Heart left ventricle (tissue), 13 donors: ENCODE data around the gene FOXR2.

Experiments used
- POLR2A ChIP-seq, 2 donors: fragments of 450-650 bp; IDR thresholded peaks; one replicate each; pipeline ENCODE4 v1.6.1; 2017; ENCODE audit warnings: antibody characterized with exemption in 2 of 2, mild to moderate bottlenecking in 2 of 2, moderate library complexity in 2 of 2
- TF ChIP-seq, protein P1 (sequence below), 12 donors: fragments of 200-600 bp; sonication (generic) in 4 of 12; IDR thresholded peaks; one replicate each; pipeline versions ENCODE4 v1.5.0 to v1.8.0; 2018 to 2022; ENCODE audit warnings: antibody characterized with exemption in 12 of 12, mild to moderate bottlenecking in 5 of 12
- donor health status: ischemic (EF 13 %, LVEDD 7.1; RV severe dilation, severe dysfunction).
- donor health status: DM: no; HTN: yes; CAD: no.
- donor health status: DM: no; HTN: no; CAD: no.
- donor health status: ischemic (EF 25% LVEDD 6.9; RV normal size, moderate dysfunction).
- donor health status: ischemic (EF 25% LVEDD 5.7; RV mildly dilated, moderate dysfunction).
- donor health status: ischemic (EF 35%, LVEDD 5.7; RV mildly dilated, moderate dysfunction).
- donor health status: nonischemic (EF 11% LVEDD 7.7; RV severe dilation, severe dysfunction).
- donor health status: DM: yes; HTN: yes; CAD: no.
- donor health status: PGD.
- donor health status: ischemic (EF 29% LVEDD 5.4; RV normal size, mild dysfunction).
- donor health status: nonischemic (EF 23%, LVEDD 6.1; RV moderate dilation, normal function).

- TF ChIP-seq, protein P1, sequence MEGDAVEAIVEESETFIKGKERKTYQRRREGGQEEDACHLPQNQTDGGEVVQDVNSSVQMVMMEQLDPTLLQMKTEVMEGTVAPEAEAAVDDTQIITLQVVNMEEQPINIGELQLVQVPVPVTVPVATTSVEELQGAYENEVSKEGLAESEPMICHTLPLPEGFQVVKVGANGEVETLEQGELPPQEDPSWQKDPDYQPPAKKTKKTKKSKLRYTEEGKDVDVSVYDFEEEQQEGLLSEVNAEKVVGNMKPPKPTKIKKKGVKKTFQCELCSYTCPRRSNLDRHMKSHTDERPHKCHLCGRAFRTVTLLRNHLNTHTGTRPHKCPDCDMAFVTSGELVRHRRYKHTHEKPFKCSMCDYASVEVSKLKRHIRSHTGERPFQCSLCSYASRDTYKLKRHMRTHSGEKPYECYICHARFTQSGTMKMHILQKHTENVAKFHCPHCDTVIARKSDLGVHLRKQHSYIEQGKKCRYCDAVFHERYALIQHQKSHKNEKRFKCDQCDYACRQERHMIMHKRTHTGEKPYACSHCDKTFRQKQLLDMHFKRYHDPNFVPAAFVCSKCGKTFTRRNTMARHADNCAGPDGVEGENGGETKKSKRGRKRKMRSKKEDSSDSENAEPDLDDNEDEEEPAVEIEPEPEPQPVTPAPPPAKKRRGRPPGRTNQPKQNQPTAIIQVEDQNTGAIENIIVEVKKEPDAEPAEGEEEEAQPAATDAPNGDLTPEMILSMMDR (IDR thresholded peaks at IDR 0.05) = no peak
- TF ChIP-seq POLR2A (IDR thresholded peaks at IDR 0.05) = no peak
These were observed 44.1 kb upstream of the FOXR2 start for GRCh38 chrX:55579115-55579514.
